Hepatocyte (in vitro differentiated cells): ENCODE results near the gene AP5B1. TPM values are rescaled to one million over a fixed set of nuclear protein-coding genes. Genes with fewer than 3 reads are reported as not detected.

Experiments
- DNase-seq: peaks from one replicate; pipeline ENCODE4 v3.0.0-alpha.2; 2016; ENCODE audit warnings: low spot score
- H2AFZ ChIP-seq: fragments of 200-600 bp; sonication (generic); 2 replicates; pipeline ENCODE4 v1.6.0; 2016; ENCODE audit warnings: antibody characterized with exemption, mild to moderate bottlenecking
- H3K27ac ChIP-seq: fragments of 200-600 bp; sonication (generic); 2 replicates; pipeline ENCODE4 v1.5.1; 2016; ENCODE audit warnings: mild to moderate bottlenecking
- H3K27me3 ChIP-seq: fragments of 200-600 bp; sonication (generic); 2 replicates; pipeline ENCODE4 v1.6.1; 2016
- H3K36me3 ChIP-seq: fragments of 200-600 bp; sonication (generic); replicated peaks from 2 replicates; pipeline ENCODE4 v1.5.1; 2016; ENCODE audit warnings: low read depth; ENCODE audit not compliant: insufficient read depth
- H3K4me1 ChIP-seq: fragments of 200-600 bp; sonication (generic); 2 replicates; pipeline ENCODE4 v1.5.1; 2016; ENCODE audit warnings: mild to moderate bottlenecking, moderate library complexity; ENCODE audit not compliant: insufficient read depth
- H3K4me2 ChIP-seq: fragments of 200-600 bp; sonication (generic); 2 replicates; pipeline ENCODE4 v1.6.0; 2016
- H3K4me3 ChIP-seq: fragments of 200-600 bp; sonication (generic); 2 replicates; pipeline ENCODE4 v1.5.1; 2016; ENCODE audit warnings: mild to moderate bottlenecking
- H3K79me2 ChIP-seq: fragments of 200-600 bp; sonication (generic); 2 replicates; pipeline ENCODE4 v1.6.0; 2017; ENCODE audit warnings: mild to moderate bottlenecking
- H3K9me2 ChIP-seq: fragments of 200-600 bp; sonication (generic); replicated peaks from 2 replicates; pipeline ENCODE4 v1.6.0; 2017; ENCODE audit warnings: mild to moderate bottlenecking; ENCODE audit not compliant: insufficient read depth
- H3K9me3 ChIP-seq: fragments of 200-600 bp; sonication (generic); 2 replicates; pipeline ENCODE4 v1.5.1; 2016; ENCODE audit warnings: low read depth, mild to moderate bottlenecking
- H4K20me1 ChIP-seq: fragments of 200-600 bp; sonication (generic); 2 replicates; pipeline ENCODE4 v1.6.0; 2016; ENCODE audit warnings: mild to moderate bottlenecking; ENCODE audit not compliant: insufficient read depth, poor library complexity, severe bottlenecking
- EZH2 ChIP-seq: fragments of 200-600 bp; sonication (generic); IDR thresholded peaks from 2 replicates; pipeline ENCODE4 v1.6.1; 2016; ENCODE audit warnings: antibody characterized with exemption, mild to moderate bottlenecking, borderline replicate concordance
- EZH2phosphoT487 ChIP-seq: fragments of 200-600 bp; sonication (generic); IDR thresholded peaks from one replicate; pipeline ENCODE4 v1.6.1; 2018; ENCODE audit warnings: antibody characterized with exemption, mild to moderate bottlenecking, low read depth, moderate library complexity; ENCODE audit not compliant: unreplicated experiment, severe bottlenecking
- WGBS: methylation state at CpG from one replicate; pipeline ENCODE4 v1.1.6; 2016; ENCODE audit warnings: low lambda C conversion rate; ENCODE audit errors: missing lambda C conversion rate; 5-methylcytosine and 5-hydroxymethylcytosine counted together
- polyA plus RNA-seq: library from polyadenylated mRNA; unstranded; fragments of >200 nt; fragmentation: Nextera tagmentation; extraction: Ambion mirVana; gene quantifications from 2 replicates; pipeline ENCODE4 v1.2.1, GENCODE V29; 2016
- total RNA-seq: library from RNA; depleted of rRNA; stranded (reverse); fragments of >200 nt; gene quantifications from 2 replicates; pipeline ENCODE4 v1.2.3, GENCODE V29; 2014
- TF ChIP-seq, protein P1 (sequence below): fragments of 200-600 bp; sonication (generic); IDR thresholded peaks from 2 replicates; pipeline ENCODE4 v1.5.1; 2016; ENCODE audit warnings: antibody characterized with exemption, mild to moderate bottlenecking; ENCODE audit not compliant: poor library complexity

The AP5B1 gene
- total and polyA plus RNA-seq, 2 experiments from 2014 or later: 20.9 to 27.1 TPM

DNA sequence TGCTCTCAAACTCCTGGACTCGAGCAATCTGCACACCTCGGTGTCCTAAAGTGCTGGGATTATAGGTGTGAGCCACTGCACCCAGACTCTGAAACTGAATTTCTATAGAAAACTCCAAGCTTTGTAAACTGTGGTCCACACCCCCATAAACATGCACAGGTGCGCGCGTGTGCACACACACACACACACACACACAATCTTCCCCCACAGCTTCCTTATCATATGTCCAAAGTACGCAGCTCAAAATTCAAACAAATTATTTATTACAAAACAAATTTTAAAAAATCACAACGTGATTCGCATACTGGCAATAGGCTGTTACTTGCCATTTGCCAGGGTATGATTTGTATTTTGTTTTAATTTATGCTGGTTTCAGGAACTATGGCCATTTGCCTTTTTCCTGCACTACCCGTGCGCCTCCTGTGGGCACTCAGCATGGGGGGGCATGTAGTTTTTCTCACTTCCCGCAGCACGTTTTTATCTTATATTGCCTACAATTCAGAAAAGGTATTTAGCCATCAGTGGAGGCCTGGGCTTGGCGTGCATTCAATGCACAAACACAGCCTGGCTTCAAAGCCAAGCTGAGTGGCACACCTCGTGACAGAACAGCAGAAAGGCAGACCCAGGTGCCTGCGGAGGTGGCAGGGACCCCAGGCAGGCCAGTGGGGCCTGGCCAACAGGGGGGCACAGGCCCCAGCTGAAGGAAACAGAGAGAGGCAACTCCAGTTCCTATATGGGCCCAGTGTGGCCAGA is 42.2 kb upstream of the AP5B1 start:
- Histone ChIP-seq H3K27ac (no peak overlapping the region), H3K27me3 (no peaks in the 10 kb centered on the region), H3K4me3 (no peak overlapping the region), H2AFZ (no peak overlapping the region), H3K9me2 (no peaks in the 10 kb centered on the region), H3K4me1 (no peaks in the 10 kb centered on the region), H3K4me2 (no peak overlapping the region), H3K36me3 (no peaks in the 10 kb centered on the region), H3K9me3 (no peaks in the 10 kb centered on the region), H4K20me1 (no peaks in the 10 kb centered on the region), H3K79me2 (no peaks in the 10 kb centered on the region)
- DNase-seq: no peak
- TF ChIP-seq EZH2: no peak
- no peak for TF ChIP-seq EZH2phosphoT487
- TF ChIP-seq, protein P1, sequence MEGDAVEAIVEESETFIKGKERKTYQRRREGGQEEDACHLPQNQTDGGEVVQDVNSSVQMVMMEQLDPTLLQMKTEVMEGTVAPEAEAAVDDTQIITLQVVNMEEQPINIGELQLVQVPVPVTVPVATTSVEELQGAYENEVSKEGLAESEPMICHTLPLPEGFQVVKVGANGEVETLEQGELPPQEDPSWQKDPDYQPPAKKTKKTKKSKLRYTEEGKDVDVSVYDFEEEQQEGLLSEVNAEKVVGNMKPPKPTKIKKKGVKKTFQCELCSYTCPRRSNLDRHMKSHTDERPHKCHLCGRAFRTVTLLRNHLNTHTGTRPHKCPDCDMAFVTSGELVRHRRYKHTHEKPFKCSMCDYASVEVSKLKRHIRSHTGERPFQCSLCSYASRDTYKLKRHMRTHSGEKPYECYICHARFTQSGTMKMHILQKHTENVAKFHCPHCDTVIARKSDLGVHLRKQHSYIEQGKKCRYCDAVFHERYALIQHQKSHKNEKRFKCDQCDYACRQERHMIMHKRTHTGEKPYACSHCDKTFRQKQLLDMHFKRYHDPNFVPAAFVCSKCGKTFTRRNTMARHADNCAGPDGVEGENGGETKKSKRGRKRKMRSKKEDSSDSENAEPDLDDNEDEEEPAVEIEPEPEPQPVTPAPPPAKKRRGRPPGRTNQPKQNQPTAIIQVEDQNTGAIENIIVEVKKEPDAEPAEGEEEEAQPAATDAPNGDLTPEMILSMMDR: no peak
- 88% methylated on average over 15 of the region's 15 CpGs for WGBS

DNA sequence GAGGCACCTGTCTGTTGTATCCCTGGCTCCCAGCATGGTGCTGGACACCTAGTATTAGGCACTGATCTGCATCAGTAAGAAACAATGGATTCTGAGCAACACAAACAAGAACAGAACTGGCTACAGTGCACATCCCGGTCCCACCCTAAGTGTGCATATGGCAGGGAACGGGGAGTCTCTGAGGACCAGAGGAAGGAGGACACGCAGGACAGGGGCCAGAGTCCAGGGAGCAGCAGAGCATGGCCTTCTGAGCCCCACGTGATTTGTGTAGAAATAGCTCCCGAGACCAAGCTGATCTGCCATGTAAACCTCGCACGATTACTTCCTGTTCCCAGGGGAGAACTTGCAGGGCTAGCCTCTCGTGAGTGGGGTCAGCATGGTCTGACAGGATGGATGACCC is 40.3 kb upstream of the AP5B1 start:
- no peaks in the 10 kb centered on the region for H3K4me1 ChIP-seq

DNA sequence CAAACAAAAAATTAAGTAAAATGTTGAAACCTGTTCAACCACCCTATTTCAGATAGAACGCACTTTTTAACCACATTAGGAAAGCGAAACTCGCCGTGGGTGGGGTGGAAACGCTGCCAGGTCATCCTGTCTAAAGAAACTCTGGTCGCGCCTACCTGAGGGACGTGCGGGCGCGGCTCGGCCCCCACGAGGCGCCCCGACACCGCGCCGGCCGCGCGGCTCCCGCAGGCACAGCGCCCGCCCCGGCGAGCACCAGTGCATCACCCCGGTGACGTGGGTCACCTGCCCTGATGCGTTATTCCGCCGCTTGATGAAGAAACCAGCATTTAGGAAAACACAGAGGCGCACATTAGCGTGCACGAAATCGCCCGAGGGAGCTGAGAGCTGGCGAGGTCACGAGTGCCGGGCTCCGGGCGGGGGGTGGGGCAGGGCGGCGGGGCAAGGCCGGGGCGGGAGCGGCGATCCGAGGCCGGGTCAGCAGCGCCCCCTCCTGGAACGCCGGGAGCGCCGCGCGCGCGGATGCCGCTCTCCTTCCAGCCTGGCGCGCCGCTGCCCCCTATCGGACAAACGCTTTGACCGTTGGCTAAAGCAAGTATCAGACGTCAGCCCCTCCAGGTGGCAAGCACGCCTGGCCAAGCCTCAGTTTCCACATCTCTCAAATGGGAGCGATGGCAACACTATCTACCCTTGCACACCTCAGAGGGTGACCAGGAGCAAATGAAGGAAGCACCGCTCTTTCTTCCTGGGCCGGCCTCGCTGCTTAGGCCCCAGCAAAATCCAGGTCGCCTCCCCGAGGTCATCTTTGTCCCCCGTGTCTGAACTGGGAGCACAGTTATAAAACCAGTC is 37.3 kb upstream of the AP5B1 start:
- WGBS: 9% methylated on average over 63 of the region's 74 CpGs
- TF ChIP-seq, protein P1: peak; percentile 96
- TF ChIP-seq EZH2phosphoT487: no peak
- H2AFZ ChIP-seq: peak overlapping the region; percentile 50
- peak overlapping the region; percentile 85 for H3K27ac ChIP-seq
- peak overlapping the region; percentile 67 for H3K4me2 ChIP-seq
- peaks cover 18% of the 10 kb centered on the region for H3K79me2 ChIP-seq
- H3K4me3 ChIP-seq: peak overlapping the region; percentile 38
- H3K27me3 ChIP-seq: no peaks in the 10 kb centered on the region
- no peaks in the 10 kb centered on the region for H3K9me3 ChIP-seq
- no peaks in the 10 kb centered on the region for H3K4me1 ChIP-seq
- DNase-seq: peak; percentile 97
- no peaks in the 10 kb centered on the region for H3K36me3 ChIP-seq
- no peaks in the 10 kb centered on the region for H4K20me1 ChIP-seq
- H3K9me2 ChIP-seq: no peaks in the 10 kb centered on the region

More for the DNA sequence above, 40.3 kb upstream of the AP5B1 start:
- Histone ChIP-seq H3K4me2 (no peak overlapping the region), H4K20me1 (no peaks in the 10 kb centered on the region), H3K4me3 (no peak overlapping the region), H3K9me3 (no peaks in the 10 kb centered on the region), H3K79me2 (peaks cover 11% of the 10 kb centered on the region), H2AFZ (no peak overlapping the region), H3K27ac (peak overlapping the region; percentile 65), H3K27me3 (no peaks in the 10 kb centered on the region), H3K36me3 (no peaks in the 10 kb centered on the region), H3K9me2 (no peaks in the 10 kb centered on the region)
- 73% methylated on average over 8 of the region's 8 CpGs for WGBS
- DNase-seq: peak; percentile 65
- no peak for TF ChIP-seq EZH2phosphoT487
- TF ChIP-seq, protein P1: no peak
- TF ChIP-seq EZH2: no peak
